ENCODE measurements around the gene VOPP1. TPM values are rescaled to one million over a fixed set of nuclear protein-coding genes. Genes with fewer than 3 reads are reported as not detected.

Gene VOPP1
- polyA plus RNA-seq, 3 donors from 2014 or later = 54.0 to 119 (median 57.9) TPM

GRCh38 chr7:55441002-55441401 lies 131.3 kb downstream of the VOPP1 start:
- Mint-ChIP-seq H3K4me3 (no peak overlapping the region), H3K36me3 (peaks cover 0 to 16% (median 0%) of the 10 kb centered on the region in 3 donors), H3K27ac (no peak overlapping the region), H3K4me1 (peaks cover 0 to 9% of the 10 kb centered on the region in 2 donors), H3K9me3 (peaks cover 0 to 2% (median 0%) of the 10 kb centered on the region in 6 donors), H3K27me3 (ENCODE audit: low read depth in 3 of 3) (peaks cover 0 to 8% (median 5%) of the 10 kb centered on the region in 3 donors)
- DNase-seq = no peak

- DNase-seq = no peak
- Mint-ChIP-seq H3K27me3 (ENCODE audit: low read depth in 3 of 3) (peaks cover 0 to 9% (median 6%) of the 10 kb centered on the region in 3 donors), H3K36me3 (peaks cover 0 to 16% (median 0%) of the 10 kb centered on the region in 3 donors), H3K4me1 (peaks cover 0 to 4% of the 10 kb centered on the region in 2 donors), H3K4me3 (no peak overlapping the region), H3K27ac (no peak overlapping the region), H3K9me3 (no peaks in the 10 kb centered on the region)
Observed at GRCh38 chr7:55440040-55440690, 132.1 kb downstream of the VOPP1 start.

GRCh38 chr7:55439627-55440026 lies 132.7 kb downstream of the VOPP1 start:
- H3K36me3 Mint-ChIP-seq = peaks cover 0 to 16% (median 0%) of the 10 kb centered on the region in 3 donors
- no peak overlapping the region for H3K4me3 Mint-ChIP-seq
- H3K4me1 Mint-ChIP-seq = no peaks in the 10 kb centered on the region
- no peak overlapping the region for H3K27ac Mint-ChIP-seq
- H3K27me3 Mint-ChIP-seq (ENCODE audit: low read depth in 3 of 3) = peaks cover 0 to 7% (median 4%) of the 10 kb centered on the region in 3 donors
- no peaks in the 10 kb centered on the region for H3K9me3 Mint-ChIP-seq
- no peak for DNase-seq

- DNase-seq = no peak
- peaks cover 0 to 16% (median 0%) of the 10 kb centered on the region in 3 donors for H3K36me3 Mint-ChIP-seq
- no peak overlapping the region for H3K4me3 Mint-ChIP-seq
- H3K27me3 Mint-ChIP-seq (ENCODE audit: low read depth in 3 of 3) = peaks cover 0 to 7% (median 4%) of the 10 kb centered on the region in 3 donors
- H3K9me3 Mint-ChIP-seq = no peaks in the 10 kb centered on the region
- H3K4me1 Mint-ChIP-seq = no peaks in the 10 kb centered on the region
- peak overlapping the region in 1 of 6 donors; percentile 18 for H3K27ac Mint-ChIP-seq
Observed at GRCh38 chr7:55438757-55439525, 133.4 kb downstream of the VOPP1 start.

- DNase-seq = no peak
- no peaks in the 10 kb centered on the region for H3K9me3 Mint-ChIP-seq
- H3K4me3 Mint-ChIP-seq = no peak overlapping the region
- peaks cover under 1 to 5% of the 10 kb centered on the region in 2 donors for H3K4me1 Mint-ChIP-seq
- H3K27me3 Mint-ChIP-seq (ENCODE audit: low read depth in 3 of 3) = peaks cover 0 to 7% (median 4%) of the 10 kb centered on the region in 3 donors
- peak overlapping the region in 1 of 6 donors; percentile 18 for H3K27ac Mint-ChIP-seq
- peaks cover 0 to 16% (median 0%) of the 10 kb centered on the region in 3 donors for H3K36me3 Mint-ChIP-seq
Observed at GRCh38 chr7:55438085-55438756, 134.1 kb downstream of the VOPP1 start.

- H3K9me3 Mint-ChIP-seq = no peaks in the 10 kb centered on the region
- H3K27ac Mint-ChIP-seq = no peak overlapping the region
- no peak for DNase-seq
- peaks cover 9 to 14% of the 10 kb centered on the region in 2 donors for H3K4me1 Mint-ChIP-seq
- H3K27me3 Mint-ChIP-seq (ENCODE audit: low read depth in 3 of 3) = peaks cover 2 to 7% (median 4%) of the 10 kb centered on the region in 3 donors
- H3K4me3 Mint-ChIP-seq = no peak overlapping the region
- H3K36me3 Mint-ChIP-seq = peaks cover 0 to 14% (median 0%) of the 10 kb centered on the region in 3 donors
Observed at GRCh38 chr7:55437375-55437774, 134.9 kb downstream of the VOPP1 start.

GRCh38 chr7:55436457-55436856 lies 135.8 kb downstream of the VOPP1 start:
- Mint-ChIP-seq H3K4me3 (peak overlapping the region in 1 of 5 donors; percentile 36), H3K9me3 (no peaks in the 10 kb centered on the region), H3K4me1 (peaks cover 11 to 17% of the 10 kb centered on the region in 2 donors), H3K36me3 (peaks cover 0 to 10% (median 0%) of the 10 kb centered on the region in 3 donors), H3K27me3 (ENCODE audit: low read depth in 3 of 3) (peaks cover 2 to 7% (median 4%) of the 10 kb centered on the region in 3 donors), H3K27ac (no peak overlapping the region)
- no peak for DNase-seq

- Mint-ChIP-seq H3K9me3 (no peaks in the 10 kb centered on the region), H3K27ac (no peak overlapping the region), H3K4me3 (no peak overlapping the region), H3K4me1 (peaks cover 11 to 17% of the 10 kb centered on the region in 2 donors), H3K27me3 (ENCODE audit: low read depth in 3 of 3) (peaks cover 2 to 7% (median 4%) of the 10 kb centered on the region in 3 donors), H3K36me3 (peaks cover 0 to 10% (median 0%) of the 10 kb centered on the region in 3 donors)
- DNase-seq = no peak
Observed at GRCh38 chr7:55435466-55435865, 136.8 kb downstream of the VOPP1 start.

GRCh38 chr7:55432939-55433784 lies 139.1 kb downstream of the VOPP1 start:
- H3K4me1 Mint-ChIP-seq = peaks cover 11 to 17% of the 10 kb centered on the region in 2 donors
- H3K4me3 Mint-ChIP-seq = no peak overlapping the region
- H3K27ac Mint-ChIP-seq = peak overlapping the region in 2 of 6 donors; percentile 40 to 51

GRCh38 chr7:55432506-55432905 lies 139.8 kb downstream of the VOPP1 start:
- no peaks in the 10 kb centered on the region for H3K9me3 Mint-ChIP-seq
- H3K27ac Mint-ChIP-seq = peak overlapping the region in 4 of 6 donors; percentile 16 to 51 (median 35)

More at GRCh38 chr7:55432939-55433784, 139.1 kb downstream of the VOPP1 start:
- Mint-ChIP-seq H3K27me3 (ENCODE audit: low read depth in 3 of 3) (peaks cover 2 to 4% (median 3%) of the 10 kb centered on the region in 3 donors), H3K9me3 (no peaks in the 10 kb centered on the region), H3K36me3 (peaks cover 0 to 6% (median 0%) of the 10 kb centered on the region in 3 donors)
- DNase-seq = peak in 2 of 3 donors; percentile 4 to 12

GRCh38 chr7:55431898-55432297 lies 140.4 kb downstream of the VOPP1 start:
- Mint-ChIP-seq H3K9me3 (no peaks in the 10 kb centered on the region), H3K4me3 (no peak overlapping the region), H3K36me3 (peaks cover 0 to 8% (median 5%) of the 10 kb centered on the region in 3 donors), H3K27ac (no peak overlapping the region), H3K4me1 (peaks cover 11 to 17% of the 10 kb centered on the region in 2 donors), H3K27me3 (ENCODE audit: low read depth in 3 of 3) (peaks cover 2 to 4% (median 2%) of the 10 kb centered on the region in 3 donors)
- no peak for DNase-seq

More at GRCh38 chr7:55432506-55432905, 139.8 kb downstream of the VOPP1 start:
- H3K27me3 Mint-ChIP-seq (ENCODE audit: low read depth in 3 of 3) = peaks cover 2 to 4% (median 2%) of the 10 kb centered on the region in 3 donors
- H3K4me1 Mint-ChIP-seq = peaks cover 11 to 17% of the 10 kb centered on the region in 2 donors
- no peak overlapping the region for H3K4me3 Mint-ChIP-seq
- H3K36me3 Mint-ChIP-seq = peaks cover 0 to 5% (median 2%) of the 10 kb centered on the region in 3 donors
- DNase-seq = no peak

- Mint-ChIP-seq H3K4me1 (peaks cover 11 to 17% of the 10 kb centered on the region in 2 donors), H3K9me3 (peaks cover 0 to 3% (median 0%) of the 10 kb centered on the region in 6 donors), H3K27ac (no peak overlapping the region), H3K4me3 (no peak overlapping the region), H3K27me3 (ENCODE audit: low read depth in 3 of 3) (peaks cover 0 to 2% (median 2%) of the 10 kb centered on the region in 3 donors), H3K36me3 (peaks cover 13 to 26% (median 25%) of the 10 kb centered on the region in 3 donors)
- DNase-seq = no peak
Observed at GRCh38 chr7:55429835-55430499, 142.3 kb downstream of the VOPP1 start.
